GM12892 (cell line): ENCODE results near the gene MANBA.

ENCODE experiments used
- POLR2A ChIP-seq: IDR thresholded peaks from 2 replicates; pipeline ENCODE4 v1.6.1; 2011; ENCODE audit warnings: low read depth, low read length, control low read depth
- POLR2AphosphoS5 ChIP-seq: IDR thresholded peaks from 2 replicates; pipeline ENCODE4 v1.6.1; 2011; ENCODE audit warnings: low read depth, low read length, control low read depth
- TAF1 ChIP-seq: IDR thresholded peaks from 2 replicates; pipeline ENCODE4 v1.6.1; 2011; ENCODE audit warnings: low read depth, mild to moderate bottlenecking, control low read depth, low read length, borderline replicate concordance

DNA sequence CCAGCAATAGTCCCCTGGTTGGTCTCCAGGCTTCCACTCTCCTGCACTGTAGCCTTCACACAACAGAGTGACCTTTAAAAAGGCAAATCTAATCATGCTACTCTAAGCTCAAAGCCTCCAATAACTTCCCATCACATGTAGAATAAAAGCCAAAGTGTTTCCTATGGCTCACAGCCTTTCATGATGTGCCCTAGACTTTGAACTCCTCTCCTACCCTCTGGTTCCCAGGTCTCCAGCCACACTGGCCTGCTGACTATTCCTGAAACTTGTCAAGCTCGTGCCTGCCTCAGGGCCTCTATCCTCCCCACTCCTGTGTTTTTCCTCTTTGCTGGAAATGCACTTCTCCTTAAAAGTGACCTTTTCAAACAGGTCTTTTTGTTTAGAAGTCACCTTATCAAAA is 3.1 kb downstream of the MANBA start:
- TF ChIP-seq POLR2A = no peak
- TF ChIP-seq TAF1 = no peak
- no peak for TF ChIP-seq POLR2AphosphoS5
